GM12892 (cell line): ENCODE results near the gene ADAMTS15.

Experiments
- DNase-seq: peaks from one replicate; pipeline ENCODE4 v3.0.0; 2011; ENCODE audit not compliant: insufficient read length
- FAIRE-seq: peaks from 2 replicates; lab custom pipeline; 2011; peaks lifted over from hg19 to GRCh38; lab: Jason Lieb, UNC
- POLR2A ChIP-seq: IDR thresholded peaks from 2 replicates; pipeline ENCODE4 v1.6.1; 2011; ENCODE audit warnings: low read depth, low read length, control low read depth
- POLR2AphosphoS5 ChIP-seq: IDR thresholded peaks from 2 replicates; pipeline ENCODE4 v1.6.1; 2011; ENCODE audit warnings: low read depth, low read length, control low read depth
- TAF1 ChIP-seq: IDR thresholded peaks from 2 replicates; pipeline ENCODE4 v1.6.1; 2011; ENCODE audit warnings: low read depth, mild to moderate bottlenecking, control low read depth, low read length, borderline replicate concordance

Gene ADAMTS15

GRCh38 chr11:130455483-130456127 is 7.2 kb downstream of the ADAMTS15 start:
- FAIRE-seq, result no peak
- no peak for DNase-seq

GRCh38 chr11:130456286-130456685 is 7.8 kb downstream of the ADAMTS15 start:
- DNase-seq, result no peak
- TF ChIP-seq POLR2A (no peak), TAF1 (no peak), POLR2AphosphoS5 (no peak)
- no peak for FAIRE-seq

More at GRCh38 chr11:130455483-130456127, 7.2 kb downstream of the ADAMTS15 start:
- TF ChIP-seq POLR2A, result no peak
- no peak for TF ChIP-seq POLR2AphosphoS5
- TF ChIP-seq TAF1, result no peak

- no peak for TF ChIP-seq POLR2A
- no peak for TF ChIP-seq POLR2AphosphoS5
- no peak for TF ChIP-seq TAF1
- DNase-seq (no peak), FAIRE-seq (no peak)
Observed at GRCh38 chr11:130457623-130458409, 9.4 kb downstream of the ADAMTS15 start.

GRCh38 chr11:130458410-130458729 is 9.9 kb downstream of the ADAMTS15 start:
- DNase-seq, result no peak
- no peak for FAIRE-seq
- no peak for TF ChIP-seq POLR2AphosphoS5
- TF ChIP-seq TAF1, result no peak
- TF ChIP-seq POLR2A, result no peak

GRCh38 chr11:130459521-130459920 is 11.1 kb downstream of the ADAMTS15 start:
- FAIRE-seq (no peak), DNase-seq (no peak)
- TF ChIP-seq POLR2A, result no peak
- no peak for TF ChIP-seq POLR2AphosphoS5
- TF ChIP-seq TAF1, result no peak

GRCh38 chr11:130462101-130462885 is 13.8 kb downstream of the ADAMTS15 start:
- FAIRE-seq (no peak), DNase-seq (no peak)
- TF ChIP-seq TAF1 (no peak), POLR2A (no peak), POLR2AphosphoS5 (no peak)

GRCh38 chr11:130462931-130463330 is 14.5 kb downstream of the ADAMTS15 start:
- no peak for DNase-seq
- TF ChIP-seq TAF1 (no peak), POLR2A (no peak), POLR2AphosphoS5 (no peak)
- FAIRE-seq, result no peak

- TF ChIP-seq TAF1 (no peak), POLR2A (no peak), POLR2AphosphoS5 (no peak)
- FAIRE-seq, result no peak
- no peak for DNase-seq
Observed at GRCh38 chr11:130464291-130464812, 15.9 kb downstream of the ADAMTS15 start.

GRCh38 chr11:130465263-130465662 is 16.8 kb downstream of the ADAMTS15 start:
- TF ChIP-seq POLR2A, result no peak
- no peak for TF ChIP-seq POLR2AphosphoS5
- no peak for TF ChIP-seq TAF1
- DNase-seq, result no peak

GRCh38 chr11:130467116-130467900 is 18.9 kb downstream of the ADAMTS15 start:
- TF ChIP-seq POLR2AphosphoS5 (no peak), POLR2A (no peak), TAF1 (no peak)
- FAIRE-seq (no peak), DNase-seq (no peak)

More at GRCh38 chr11:130465263-130465662, 16.8 kb downstream of the ADAMTS15 start:
- FAIRE-seq, result no peak

GRCh38 chr11:130469181-130469580 is 20.7 kb downstream of the ADAMTS15 start:
- no peak for DNase-seq
- FAIRE-seq, result no peak
- TF ChIP-seq POLR2A (no peak), TAF1 (no peak), POLR2AphosphoS5 (no peak)
